B cell (primary cell): ENCODE measurements around the gene ARHGEF37. TPM values are rescaled to one million over a fixed set of nuclear protein-coding genes. Genes with fewer than 3 reads are reported as not detected.

Source experiments
- ATAC-seq: fragments of 200-7000 bp; cut with Tn5 transposase; one replicate; pipeline ENCODE4 v1.10.0; 2021; ENCODE audit warnings: low read depth, mild to moderate bottlenecking, moderate number of reproducible peaks, moderate library complexity
- CTCF ChIA-PET: fragments of 350-600 bp; sonication (Branson Sonifier 250); formaldehyde crosslinking; loops from one replicate; lab custom pipeline; 2021; ENCODE audit warnings: antibody characterized with exemption, inconsistent platforms; lab: Charles Lee
- POLR2A ChIA-PET: fragments of 350-600 bp; sonication (Branson Sonifier 250); formaldehyde crosslinking; loops from one replicate; lab custom pipeline; 2021; ENCODE audit warnings: antibody characterized with exemption; lab: Charles Lee
- DNase-seq: peaks from one replicate; pipeline ENCODE4 v3.0.0; 2013
- H2AFZ ChIP-seq: 2 replicates; pipeline ENCODE4 v1.6.1; 2012; ENCODE audit warnings: mild to moderate bottlenecking, low read depth, low read length; ENCODE audit not compliant: insufficient read depth, poor library complexity, severe bottlenecking
- H3K27ac ChIP-seq, 2 donors: 1 replicate in 1 of 2; 2 replicates in 1 of 2; pipeline ENCODE4 v1.5.1; 2012 to 2013; ENCODE audit warnings: low read length in 2 of 2, mild to moderate bottlenecking in 2 of 2, moderate library complexity in 1 of 2
- H3K27me3 ChIP-seq, 4 experiments: fragments of 200-600 bp in 1 of 4; sonication (generic) in 1 of 4; replicated peaks in 1 of 4; 1 replicate in 2 of 4; 2 replicates in 2 of 4; pipeline versions ENCODE4 v1.6.1 to v1.7.0; 2013 to 2016; ENCODE audit warnings: low read length in 3 of 4, mild to moderate bottlenecking in 2 of 4, mixed read lengths in 1 of 4, moderate library complexity in 1 of 4; ENCODE audit not compliant: insufficient read depth in 4 of 4, control insufficient read depth in 3 of 4; ENCODE audit errors: control extremely low read depth in 1 of 4
- H3K36me3 ChIP-seq, 2 experiments: replicated peaks in 1 of 2; 1 replicate in 1 of 2; 2 replicates in 1 of 2; pipeline versions ENCODE4 v1.6.1 to v1.7.1; 2013; ENCODE audit warnings: low read length in 1 of 2; ENCODE audit not compliant: insufficient read depth in 2 of 2, control insufficient read depth in 1 of 2; ENCODE audit errors: control extremely low read depth in 1 of 2, extremely low read depth in 1 of 2
- H3K4me1 ChIP-seq, 2 donors: fragments of 200-600 bp in 1 of 2; sonication (generic) in 1 of 2; 1 replicate in 1 of 2; 2 replicates in 1 of 2; pipeline versions ENCODE4 v1.5.1 to v1.6.1; 2013 to 2017; ENCODE audit warnings: low read length in 2 of 2; ENCODE audit not compliant: control insufficient read depth in 2 of 2, insufficient read depth in 2 of 2
- H3K4me2 ChIP-seq: replicated peaks from 2 replicates; pipeline ENCODE3; 2012; ENCODE audit warnings: mild to moderate bottlenecking, low read depth, low read length; ENCODE audit not compliant: poor library complexity, severe bottlenecking
- H3K4me3 ChIP-seq, 5 experiments: fragments of 200-600 bp in 1 of 5; sonication (generic) in 1 of 5; 1 replicate in 3 of 5; 2 replicates in 2 of 5; pipeline versions ENCODE4 v1.5.1 to v1.7.0; 2011 to 2016; ENCODE audit warnings: low read length in 4 of 5, mild to moderate bottlenecking in 4 of 5, low read depth in 2 of 5, control low read depth in 1 of 5, moderate library complexity in 1 of 5; ENCODE audit not compliant: insufficient read depth in 1 of 5; ENCODE audit errors: control extremely low read depth in 1 of 5, extremely low read depth in 1 of 5
- H3K79me2 ChIP-seq: fragments of 200-600 bp; sonication (generic); one replicate; pipeline ENCODE4 v1.6.0; 2016; ENCODE audit warnings: low read length; ENCODE audit not compliant: control insufficient read depth, insufficient read depth
- H3K9ac ChIP-seq: fragments of 200-600 bp; sonication (generic); 2 replicates; pipeline ENCODE4 v1.6.1; 2017; ENCODE audit warnings: mild to moderate bottlenecking, low read length, moderate library complexity
- H3K9me3 ChIP-seq, 3 donors: one replicate each; pipeline versions ENCODE4 v1.6.1 to v1.7.1; 2013; ENCODE audit warnings: low read length in 2 of 3; ENCODE audit not compliant: control insufficient read depth in 2 of 3, insufficient read depth in 1 of 3; ENCODE audit errors: control extremely low read depth in 1 of 3
- H4K20me1 ChIP-seq: 2 replicates; pipeline ENCODE4 v1.6.0; 2012; ENCODE audit warnings: mild to moderate bottlenecking, low read length; ENCODE audit not compliant: insufficient read depth, control insufficient read depth, poor library complexity, severe bottlenecking
- H3K27ac Mint-ChIP-seq: one replicate; pipeline ENCODE4 v1.8.0; 2021; ENCODE audit warnings: mixed read lengths
- H3K27me3 Mint-ChIP-seq: one replicate; pipeline ENCODE4 v1.8.0; 2021; ENCODE audit warnings: mixed read lengths
- H3K4me1 Mint-ChIP-seq: one replicate; pipeline ENCODE4 v1.8.0; 2021; ENCODE audit warnings: mixed read lengths
- H3K4me3 Mint-ChIP-seq: one replicate; pipeline ENCODE4 v1.8.0; 2021; ENCODE audit warnings: mixed read lengths
- H3K9me3 Mint-ChIP-seq: one replicate; pipeline ENCODE4 v1.8.0; 2022; ENCODE audit warnings: mixed read lengths; ENCODE audit not compliant: insufficient read depth
- CTCF ChIP-seq: fragments of 200-600 bp; IDR thresholded peaks from one replicate; pipeline ENCODE4 v1.8.0; 2022; ENCODE audit warnings: antibody characterized with exemption, mild to moderate bottlenecking
- EZH2 ChIP-seq: IDR thresholded peaks from 2 replicates; pipeline ENCODE4 v1.6.1; 2012; ENCODE audit warnings: borderline replicate concordance, low read depth, mild to moderate bottlenecking, moderate library complexity, low read length; ENCODE audit not compliant: insufficient read depth, poor library complexity, severe bottlenecking
- WGBS: methylation state at CpG from one replicate; pipeline ENCODE4 v1.1.5; 2013; ENCODE audit warnings: missing lambda C conversion rate; ENCODE audit not compliant: insufficient coverage; 5-methylcytosine and 5-hydroxymethylcytosine counted together
- intact Hi-C: fragments of 100-400 bp; cut with micrococcal nuclease; formaldehyde crosslinking; loops from one replicate; pipeline ENCODE4 v1.10.0; 2022
- polyA plus RNA-seq: library from polyadenylated mRNA; depleted of rRNA; stranded (reverse); fragments of >200 nt; gene quantifications from 2 replicates; pipeline ENCODE4 v1.2.3, GENCODE V29; 2012
- total RNA-seq, 2 donors: library from RNA; stranded (reverse); fragments of 120-200 nt in 1 of 2; gene quantifications; 1 replicate in 1 of 2; 2 replicates in 1 of 2; pipeline versions ENCODE4 v1.2.3 to v1.2.4, GENCODE V29; 2013 to 2022

Gene ARHGEF37
- total and polyA plus RNA-seq, 2 donors (not counting 1 experiment from before 2014, with no cell fraction given), result 0.06 to 1.7 TPM

GRCh38 chr5:149605998-149606724 is 24.9 kb downstream of the ARHGEF37 start:
- no peaks in the 10 kb centered on the region for H3K36me3 ChIP-seq
- POLR2A ChIA-PET, result interaction anchor here (1.2 kb wide), 1 partner anchor 11 kb away, joined by 3 read pairs; no protein-coding TSS in a partner anchor
- Mint-ChIP-seq H3K9me3 (no peaks in the 10 kb centered on the region), H3K4me3 (peak overlapping the region; percentile 78), H3K27ac (peak overlapping the region; percentile 78), H3K4me1 (peaks cover 19% of the 10 kb centered on the region), H3K27me3 (no peaks in the 10 kb centered on the region)
- H3K4me2 ChIP-seq, result peak overlapping the region; percentile 59
- peaks cover 0 to 6% (median 0%) of the 10 kb centered on the region in 3 donors for H3K9me3 ChIP-seq
- peak; percentile 66 for ATAC-seq
- no peak overlapping the region for H2AFZ ChIP-seq
- CTCF ChIA-PET, result interaction anchor here (1.0 to 2.1 kb wide), 3 partner anchors 12 to 33 kb away, joined by 3 to 8 read pairs (median 4); no protein-coding TSS in a partner anchor
- H3K27me3 ChIP-seq, result no peaks in the 10 kb centered on the region
- H3K4me3 ChIP-seq, result peak overlapping the region in 2 of 5 experiments; percentile 15 to 16
- peak; percentile 25 for DNase-seq
- H3K79me2 ChIP-seq, result no peaks in the 10 kb centered on the region
- no peaks in the 10 kb centered on the region for H4K20me1 ChIP-seq
- peak overlapping the region in 1 of 2 donors; percentile 52 for H3K27ac ChIP-seq
- TF ChIP-seq CTCF (no peak), EZH2 (no peak)
- peak overlapping the region; percentile 41 for H3K9ac ChIP-seq
- intact Hi-C loops, result no loop called here
- WGBS, result 56% methylated on average over 10 of the region's 11 CpGs
- peaks cover 10 to 23% of the 10 kb centered on the region in 2 donors for H3K4me1 ChIP-seq

- DNase-seq (no peak), ATAC-seq (no peak)
- no peaks in the 10 kb centered on the region for H3K27me3 ChIP-seq
- H4K20me1 ChIP-seq, result no peaks in the 10 kb centered on the region
- no peak overlapping the region for H3K27ac ChIP-seq
- H2AFZ ChIP-seq, result no peak overlapping the region
- no peaks in the 10 kb centered on the region for H3K36me3 ChIP-seq
- H3K4me3 Mint-ChIP-seq, result no peak overlapping the region
- no peak overlapping the region for H3K9ac ChIP-seq
- H3K79me2 ChIP-seq, result no peaks in the 10 kb centered on the region
- CTCF ChIA-PET, result interaction anchor here (0.5 to 3.1 kb wide), 4 partner anchors 10 to 1104 kb away, joined by 3 to 15 read pairs (median 4); no protein-coding TSS in a partner anchor
- no peak overlapping the region for H3K4me2 ChIP-seq
- H3K27me3 Mint-ChIP-seq, result peaks cover 2% of the 10 kb centered on the region
- no peak overlapping the region for H3K27ac Mint-ChIP-seq
- intact Hi-C loops, result no loop called here
- POLR2A ChIA-PET, result no interaction called here
- 100% methylated on average over 2 of the region's 4 CpGs for WGBS
- H3K9me3 ChIP-seq, result peaks cover 0 to 6% (median 0%) of the 10 kb centered on the region in 3 donors
- no peak overlapping the region for H3K4me3 ChIP-seq
- no peaks in the 10 kb centered on the region for H3K9me3 Mint-ChIP-seq
- peaks cover 10 to 23% of the 10 kb centered on the region in 2 donors for H3K4me1 ChIP-seq
- TF ChIP-seq EZH2 (no peak), CTCF (no peak)
- H3K4me1 Mint-ChIP-seq, result peaks cover 19% of the 10 kb centered on the region
These were observed 27.7 kb downstream of the ARHGEF37 start for GRCh38 chr5:149608936-149609545.
